ENCODE results near the gene LRRC74A. TPM values are rescaled to one million over a fixed set of nuclear protein-coding genes. Genes with fewer than 3 reads are reported as not detected.

The LRRC74A gene
- total RNA-seq, 1 experiment from 2014 or later: not detected

DNA sequence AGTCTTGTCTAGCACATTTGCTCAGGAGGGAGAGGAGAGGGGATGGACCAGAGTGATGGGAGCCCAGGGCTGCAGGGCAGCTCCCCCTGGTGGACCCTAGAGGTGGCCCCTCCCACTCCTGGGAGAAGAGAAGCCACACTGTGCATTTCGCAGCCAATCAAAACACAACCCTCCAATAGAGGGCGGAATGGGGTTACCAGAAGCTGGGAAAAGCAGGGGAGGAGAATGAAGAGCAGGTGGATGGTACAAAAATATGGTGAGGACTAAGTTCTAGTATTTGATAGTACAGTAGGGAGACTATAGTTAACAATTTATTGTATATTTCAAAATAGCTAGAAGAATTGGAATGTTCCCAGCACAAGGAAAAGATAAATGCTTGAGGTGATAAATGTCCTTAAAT lies 41.3 kb upstream of the LRRC74A start:
- Mint-ChIP-seq H3K4me1 (ENCODE audit: low read depth, unreplicated experiment) (no peaks in the 10 kb centered on the region), H3K36me3 (ENCODE audit: insufficient read depth, unreplicated experiment) (peaks cover 10% of the 10 kb centered on the region), H3K4me3 (ENCODE audit: low read depth, unreplicated experiment) (no peak overlapping the region), H3K27me3 (ENCODE audit: unreplicated experiment) (no peaks in the 10 kb centered on the region), H3K9me3 (ENCODE audit: low read depth, unreplicated experiment) (no peaks in the 10 kb centered on the region), H3K27ac (ENCODE audit: unreplicated experiment) (no peak overlapping the region)
- TF ChIP-seq, protein P1, sequence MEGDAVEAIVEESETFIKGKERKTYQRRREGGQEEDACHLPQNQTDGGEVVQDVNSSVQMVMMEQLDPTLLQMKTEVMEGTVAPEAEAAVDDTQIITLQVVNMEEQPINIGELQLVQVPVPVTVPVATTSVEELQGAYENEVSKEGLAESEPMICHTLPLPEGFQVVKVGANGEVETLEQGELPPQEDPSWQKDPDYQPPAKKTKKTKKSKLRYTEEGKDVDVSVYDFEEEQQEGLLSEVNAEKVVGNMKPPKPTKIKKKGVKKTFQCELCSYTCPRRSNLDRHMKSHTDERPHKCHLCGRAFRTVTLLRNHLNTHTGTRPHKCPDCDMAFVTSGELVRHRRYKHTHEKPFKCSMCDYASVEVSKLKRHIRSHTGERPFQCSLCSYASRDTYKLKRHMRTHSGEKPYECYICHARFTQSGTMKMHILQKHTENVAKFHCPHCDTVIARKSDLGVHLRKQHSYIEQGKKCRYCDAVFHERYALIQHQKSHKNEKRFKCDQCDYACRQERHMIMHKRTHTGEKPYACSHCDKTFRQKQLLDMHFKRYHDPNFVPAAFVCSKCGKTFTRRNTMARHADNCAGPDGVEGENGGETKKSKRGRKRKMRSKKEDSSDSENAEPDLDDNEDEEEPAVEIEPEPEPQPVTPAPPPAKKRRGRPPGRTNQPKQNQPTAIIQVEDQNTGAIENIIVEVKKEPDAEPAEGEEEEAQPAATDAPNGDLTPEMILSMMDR (IDR thresholded peaks at IDR 0.05; ENCODE audit: unreplicated experiment): peak; percentile 48
- intact Hi-C loops (cut with micrococcal nuclease; ENCODE audit: unreplicated experiment): loop anchor here (1.0 kb wide), 1 partner anchor 75 kb away; no protein-coding TSS in a partner anchor
- BruUV-seq (replicated peaks): no TSS peak
- CTCF ChIA-PET: interaction anchor here (1.1 to 2.6 kb wide), 6 partner anchors 11 to 77 kb away, joined by 3 to 30 read pairs (median 4); no protein-coding TSS in a partner anchor
- peak; percentile 83 for DNase-seq

DNA sequence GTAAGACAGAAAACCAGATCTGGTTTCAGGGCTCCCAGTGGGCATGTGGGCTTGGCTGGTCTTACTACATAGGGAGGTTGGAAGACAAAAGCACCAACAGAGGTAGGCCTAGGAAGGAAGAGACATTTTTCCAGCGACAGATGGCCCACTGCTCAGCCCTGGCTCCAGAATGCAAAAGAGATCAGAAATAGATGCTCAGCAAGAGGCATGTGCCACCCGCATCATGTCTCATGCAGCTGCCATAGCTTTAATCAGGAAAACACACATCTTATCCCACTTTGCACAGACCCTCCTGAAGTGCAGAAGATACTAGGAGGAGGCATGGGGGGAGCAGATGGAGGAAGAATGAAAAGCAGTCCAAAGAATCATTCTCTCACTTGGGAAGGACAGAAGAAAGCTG lies 39.6 kb upstream of the LRRC74A start:
- no peak overlapping the region for H3K4me3 Mint-ChIP-seq (ENCODE audit: low read depth, unreplicated experiment)
- intact Hi-C loops (cut with micrococcal nuclease; ENCODE audit: unreplicated experiment): no loop called here
- no TSS peak for BruUV-seq (replicated peaks)
- TF ChIP-seq, protein P1 (IDR thresholded peaks at IDR 0.05; ENCODE audit: unreplicated experiment): no peak
- DNase-seq: no peak
- no peaks in the 10 kb centered on the region for H3K4me1 Mint-ChIP-seq (ENCODE audit: low read depth, unreplicated experiment)
- no peaks in the 10 kb centered on the region for H3K27me3 Mint-ChIP-seq (ENCODE audit: unreplicated experiment)
- H3K9me3 Mint-ChIP-seq (ENCODE audit: low read depth, unreplicated experiment): no peaks in the 10 kb centered on the region
- H3K36me3 Mint-ChIP-seq (ENCODE audit: insufficient read depth, unreplicated experiment): peaks cover 10% of the 10 kb centered on the region
- CTCF ChIA-PET: no interaction called here
- H3K27ac Mint-ChIP-seq (ENCODE audit: unreplicated experiment): no peak overlapping the region

DNA sequence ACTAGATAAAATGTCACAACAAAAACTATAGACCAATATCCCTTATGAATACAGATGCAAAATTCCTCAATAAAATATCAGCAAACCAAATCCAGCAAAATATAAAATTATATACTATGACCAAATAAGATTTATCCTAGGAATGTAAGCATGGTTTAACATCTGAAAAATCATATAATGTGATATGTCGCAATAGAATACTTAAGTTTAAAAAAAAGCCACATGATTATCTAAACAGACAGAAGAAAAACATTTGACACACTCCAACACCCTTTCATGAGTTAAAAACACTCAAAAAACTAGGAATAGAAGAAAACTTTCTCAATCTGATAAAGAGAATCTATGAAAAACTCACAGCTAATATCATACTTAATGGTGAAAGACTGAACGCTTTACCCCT lies 33.8 kb upstream of the LRRC74A start:
- TF ChIP-seq, protein P1 (IDR thresholded peaks at IDR 0.05; ENCODE audit: unreplicated experiment): no peak
- no peak overlapping the region for H3K4me3 Mint-ChIP-seq (ENCODE audit: low read depth, unreplicated experiment)
- CTCF ChIA-PET: no interaction called here
- H3K27me3 Mint-ChIP-seq (ENCODE audit: unreplicated experiment): no peaks in the 10 kb centered on the region
- H3K9me3 Mint-ChIP-seq (ENCODE audit: low read depth, unreplicated experiment): no peaks in the 10 kb centered on the region
- H3K4me1 Mint-ChIP-seq (ENCODE audit: low read depth, unreplicated experiment): no peaks in the 10 kb centered on the region
- no TSS peak for BruUV-seq (replicated peaks)
- intact Hi-C loops (cut with micrococcal nuclease; ENCODE audit: unreplicated experiment): no loop called here
- peaks cover 12% of the 10 kb centered on the region for H3K36me3 Mint-ChIP-seq (ENCODE audit: insufficient read depth, unreplicated experiment)
- no peak overlapping the region for H3K27ac Mint-ChIP-seq (ENCODE audit: unreplicated experiment)
- DNase-seq: no peak

DNA sequence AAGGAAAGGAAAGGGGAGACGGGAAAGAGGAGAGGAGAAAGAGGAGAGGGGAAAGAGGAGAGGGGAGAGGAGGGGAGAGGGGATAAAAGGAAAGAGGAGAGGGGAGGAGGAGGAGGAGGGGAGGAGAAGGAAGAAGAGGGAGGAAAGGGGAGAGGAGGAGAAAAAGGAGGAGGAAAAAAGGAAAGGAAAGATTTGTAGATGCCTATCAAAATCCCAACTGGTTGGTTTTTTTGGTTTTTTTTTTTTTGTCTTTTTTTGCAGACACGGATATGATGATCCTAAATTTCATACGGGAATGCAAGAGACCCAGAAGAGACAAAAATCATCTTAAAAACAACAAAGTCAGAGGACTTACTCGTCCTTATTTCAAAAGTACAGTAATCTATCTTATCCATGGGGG lies 32.9 kb upstream of the LRRC74A start:
- H3K36me3 Mint-ChIP-seq (ENCODE audit: insufficient read depth, unreplicated experiment): peaks cover 12% of the 10 kb centered on the region
- no peak overlapping the region for H3K27ac Mint-ChIP-seq (ENCODE audit: unreplicated experiment)
- BruUV-seq (replicated peaks): no TSS peak
- intact Hi-C loops (cut with micrococcal nuclease; ENCODE audit: unreplicated experiment): no loop called here
- CTCF ChIA-PET: no interaction called here
- no peaks in the 10 kb centered on the region for H3K27me3 Mint-ChIP-seq (ENCODE audit: unreplicated experiment)
- no peaks in the 10 kb centered on the region for H3K9me3 Mint-ChIP-seq (ENCODE audit: low read depth, unreplicated experiment)
- TF ChIP-seq, protein P1 (IDR thresholded peaks at IDR 0.05; ENCODE audit: unreplicated experiment): no peak
- no peak overlapping the region for H3K4me3 Mint-ChIP-seq (ENCODE audit: low read depth, unreplicated experiment)
- no peak for DNase-seq
- H3K4me1 Mint-ChIP-seq (ENCODE audit: low read depth, unreplicated experiment): no peaks in the 10 kb centered on the region

Data from Calu3 (cell line).